K562 (cell line): ENCODE measurements around the gene SRGAP3. TPM values are rescaled to one million over a fixed set of nuclear protein-coding genes. Genes with fewer than 3 reads are reported as not detected.
A peak's percentile ranks its signal among the peaks of the same experiment; 100 is the strongest.

Experiments
- DACH1 ChIP-seq: fragments of 450-650 bp; IDR thresholded peaks from 2 replicates; pipeline ENCODE4 v1.6.1; 2018; ENCODE audit not compliant: partially characterized antibody
- HDAC2 ChIP-seq: fragments of 450-650 bp; IDR thresholded peaks from 2 replicates; pipeline ENCODE4 v1.6.1; 2016; ENCODE audit warnings: mild to moderate bottlenecking
- HINFP ChIP-seq: fragments of 450-650 bp; conservative IDR thresholded peaks from 2 replicates; pipeline ENCODE4 v1.6.1; 2016; ENCODE audit warnings: missing genetic modification characterization, low read depth, mild to moderate bottlenecking, control low read depth, missing compliant biosample characterization
- IRF9 ChIP-seq: fragments of 450-650 bp; IDR thresholded peaks from 2 replicates; pipeline ENCODE4 v1.6.1; 2016; ENCODE audit warnings: missing biosample characterization, missing genetic modification characterization
- MLX ChIP-seq, 2 experiments: fragments of 450-650 bp in 1 of 2; sonication (generic) in 1 of 2; formaldehyde crosslinking; conservative IDR thresholded peaks; 2 replicates each; pipeline versions ENCODE4 v1.4.0 to v1.8.1; 2020 to 2022; ENCODE audit warnings: mild to moderate bottlenecking in 1 of 2, missing genetic modification reagents in 1 of 2
- PML ChIP-seq: IDR thresholded peaks from 2 replicates; pipeline ENCODE4 v1.6.1; 2012; ENCODE audit warnings: low read length, inconsistent platforms
- RAD21 ChIP-seq, 2 experiments: fragments of 250-450 bp in 1 of 2; fragments of 450-650 bp in 1 of 2; sonication (Bioruptor Pico) in 1 of 2; formaldehyde crosslinking in 1 of 2; IDR thresholded peaks in 1 of 2; conservative IDR thresholded peaks in 1 of 2; 2 replicates each; pipeline versions ENCODE4 v1.4.0 to v1.8.0; 2020 to 2022; ENCODE audit warnings: mild to moderate bottlenecking in 2 of 2, moderate library complexity in 1 of 2
- REST ChIP-seq, 2 experiments: fragments of 450-650 bp; formaldehyde crosslinking in 1 of 2; IDR thresholded peaks; 2 replicates each; pipeline versions ENCODE4 v1.4.0 to v1.6.1; 2014 to 2020; ENCODE audit warnings: mild to moderate bottlenecking in 2 of 2, borderline replicate concordance in 1 of 2, low read depth in 1 of 2
- SAP30 ChIP-seq: fragments of 200-600 bp; sonication (generic); IDR thresholded peaks from 2 replicates; pipeline ENCODE4 v1.6.1; 2012; ENCODE audit warnings: borderline replicate concordance, low read depth, mild to moderate bottlenecking, moderate library complexity, low read length, control low read depth, inconsistent platforms; ENCODE audit not compliant: insufficient read depth, poor library complexity, severe bottlenecking
- SMC3 ChIP-seq: conservative IDR thresholded peaks from 2 replicates; pipeline ENCODE4 v1.6.1; 2011; ENCODE audit warnings: low read depth, low read length, improper control_type of control experiment; ENCODE audit not compliant: insufficient read depth
- ZBTB12 ChIP-seq: fragments of 250-450 bp; sonication (Bioruptor Pico); IDR thresholded peaks from 2 replicates; pipeline ENCODE4 v1.4.0; 2020
- ZNF184 ChIP-seq: sonication (generic); formaldehyde crosslinking; IDR thresholded peaks from 2 replicates; pipeline ENCODE4 v1.5.0; 2020; ENCODE audit warnings: missing genetic modification reagents
- ZNF324 ChIP-seq: fragments of 250-450 bp; sonication (Bioruptor Pico); IDR thresholded peaks from 2 replicates; pipeline ENCODE4 v1.4.0; 2020; ENCODE audit warnings: mild to moderate bottlenecking
- polyA plus RNA-seq, 8 experiments: library from polyadenylated mRNA; depleted of rRNA in 4 of 8; stranded (reverse) in 5 of 8; unstranded in 3 of 8; fragments of >200 nt; fragmentation: Nextera tagmentation in 2 of 8; fragmentation: Illumina TruSeq in 1 of 8; extraction: Ambion mirVana in 2 of 8; extraction: Trizol in 1 of 8; gene quantifications; 2 replicates each; pipeline versions ENCODE4 v1.2.1 to v1.2.3, GENCODE V29; 2011 to 2014; ENCODE audit warnings: inconsistent platforms in 1 of 8, missing spikeins in 1 of 8
- total RNA-seq, 7 experiments: library from RNA; depleted of rRNA in 6 of 7; stranded (reverse); fragments of >200 nt in 6 of 7; fragmentation: Illumina TruSeq in 2 of 7; extraction: Trizol in 2 of 7; gene quantifications; 2 replicates each; pipeline versions ENCODE4 v1.2.1 to v1.2.3, GENCODE V29; 2011 to 2021; ENCODE audit warnings: low replicate concordance in 1 of 7

The SRGAP3 gene
- total and polyA plus RNA-seq, 9 of the 15 experiments (the other 6 are each of a cell fraction or from before 2014, with no cell fraction given), result 0.11 to 0.85 (median 0.35) TPM; not detected in 2

GRCh38 chr3:8987645-8988383, 261.6 kb downstream of the SRGAP3 start (continued):
- TF ChIP-seq HINFP (no peak), ZNF184 (CRISPR knock-in tag) (no peak), ZBTB12 (no peak), RAD21 (CRISPR knock-in tag; conservative IDR thresholded peaks at IDR 0.05 in 1 of 2, IDR thresholded peaks at IDR 0.05 in 1 of 2) (peak; percentile 52 to 77; a peak in 3 of 4 replicates), MLX (CRISPR knock-in tag; conservative IDR thresholded peaks at IDR 0.05) (no peak), REST (IDR thresholded peaks at IDR 0.05; ENCODE audit: borderline replicate concordance) (peak; percentile 52; the same call in 1 of the 2 replicates), REST (CRISPR knock-in tag; IDR thresholded peaks at IDR 0.05; ENCODE audit: low read depth) (no peak), PML (no peak), IRF9 (tag) (no peak), SMC3 (peak; percentile 61), ZNF324 (no peak), SAP30 (no peak), HDAC2 (no peak), DACH1 (peak; percentile 60)
